Esophagus (tissue), 2 donors: ENCODE measurements around the gene PTPRC. TPM values are rescaled to one million over a fixed set of nuclear protein-coding genes. Genes with fewer than 3 reads are reported as not detected.

Experiments used
- H3K27ac ChIP-seq, 2 donors: one replicate each; pipeline ENCODE4 v1.5.1; 2013; ENCODE audit warnings: low read depth in 2 of 2, mild to moderate bottlenecking in 2 of 2, inconsistent platforms in 1 of 2, low read length in 1 of 2, moderate library complexity in 1 of 2
- H3K27me3 ChIP-seq, 2 donors: one replicate each; pipeline ENCODE4 v1.6.1; 2013; ENCODE audit warnings: low read length in 2 of 2, control low read depth in 1 of 2, mild to moderate bottlenecking in 1 of 2; ENCODE audit not compliant: insufficient read depth in 2 of 2, control insufficient read depth in 1 of 2
- H3K36me3 ChIP-seq, 2 donors: one replicate each; pipeline ENCODE4 v1.6.1; 2013; ENCODE audit warnings: low read length in 1 of 2; ENCODE audit not compliant: control insufficient read depth in 2 of 2, insufficient read depth in 2 of 2
- H3K4me1 ChIP-seq, 2 donors: one replicate each; pipeline ENCODE4 v1.6.1; 2013; ENCODE audit warnings: low read length in 1 of 2; ENCODE audit not compliant: control insufficient read depth in 2 of 2, insufficient read depth in 2 of 2
- H3K4me3 ChIP-seq, 2 donors: one replicate each; pipeline ENCODE4 v1.5.1; 2013; ENCODE audit warnings: low read length in 2 of 2, mild to moderate bottlenecking in 2 of 2, low read depth in 1 of 2, moderate library complexity in 1 of 2
- H3K9me3 ChIP-seq, 2 donors: one replicate each; pipeline ENCODE4 v1.6.1; 2013; ENCODE audit warnings: mild to moderate bottlenecking in 2 of 2, low read depth in 1 of 2, low read length in 1 of 2, moderate library complexity in 1 of 2; ENCODE audit not compliant: control insufficient read depth in 2 of 2, insufficient read depth in 1 of 2
- WGBS, 2 donors: extraction: QIAGEN DNeasy Blood & Tissue Kit; methylation state at CpG; one replicate each; pipeline ENCODE4 v1.1.7; 2013; 5-methylcytosine and 5-hydroxymethylcytosine counted together
- polyA plus RNA-seq, 2 donors: library from polyadenylated mRNA; stranded (reverse); fragments of 200-250 nt; gene quantifications; one replicate each; pipeline ENCODE4 v1.2.3, GENCODE V29; 2013
- donor health status: healthy with polysubstance abuse.
- donor health status: Bipolar disorder and iron deficiency.

PTPRC gene
- polyA plus RNA-seq, 2 donors, result 1.2 to 3.0 TPM

- Histone ChIP-seq H3K27me3 (no peaks in the 10 kb centered on the region), H3K4me1 (peaks cover 0 to 2% of the 10 kb centered on the region in 2 donors), H3K4me3 (no peak overlapping the region), H3K27ac (no peak overlapping the region), H3K9me3 (peaks cover 0 to 3% of the 10 kb centered on the region in 2 donors), H3K36me3 (no peaks in the 10 kb centered on the region)
- 70 to 73% methylated on average over 8 of the region's 8 CpGs for WGBS, 2 donors
These were observed 39.5 kb downstream of the PTPRC start for GRCh38 chr1:198678301-198678836.

GRCh38 chr1:198678901-198679329, 40.1 kb downstream of the PTPRC start:
- H3K36me3 ChIP-seq, result no peaks in the 10 kb centered on the region
- H3K4me1 ChIP-seq, result peaks cover 0 to 2% of the 10 kb centered on the region in 2 donors
- H3K9me3 ChIP-seq, result peaks cover 0 to 3% of the 10 kb centered on the region in 2 donors
- no peak overlapping the region for H3K4me3 ChIP-seq
- H3K27me3 ChIP-seq, result no peaks in the 10 kb centered on the region
- 87 to 90% methylated on average over 12 of the region's 12 CpGs for WGBS, 2 donors
- peak overlapping the region; percentile 29 to 45 for H3K27ac ChIP-seq

- H3K4me1 ChIP-seq, result peaks cover 0 to 2% of the 10 kb centered on the region in 2 donors
- H3K9me3 ChIP-seq, result peaks cover 0 to 3% of the 10 kb centered on the region in 2 donors
- WGBS, 2 donors, result 85 to 86% methylated on average over 31 of the region's 31 CpGs
- no peaks in the 10 kb centered on the region for H3K36me3 ChIP-seq
- H3K27ac ChIP-seq, result peak overlapping the region; percentile 43 to 45
- H3K4me3 ChIP-seq, result peak overlapping the region in 1 of 2 donors; percentile 6
- H3K27me3 ChIP-seq, result no peaks in the 10 kb centered on the region
These were observed 40.8 kb downstream of the PTPRC start for GRCh38 chr1:198679535-198680173.

GRCh38 chr1:198680174-198680875, 41.5 kb downstream of the PTPRC start:
- H3K27ac ChIP-seq, result peak overlapping the region in 1 of 2 donors; percentile 45
- H3K4me3 ChIP-seq, result no peak overlapping the region
- H3K36me3 ChIP-seq, result no peaks in the 10 kb centered on the region
- 86 to 90% methylated on average over 15 of the region's 15 CpGs for WGBS, 2 donors
- H3K4me1 ChIP-seq, result peaks cover 0 to 2% of the 10 kb centered on the region in 2 donors
- H3K9me3 ChIP-seq, result peaks cover 0 to 3% of the 10 kb centered on the region in 2 donors
- H3K27me3 ChIP-seq, result no peaks in the 10 kb centered on the region

GRCh38 chr1:198681252-198681651, 42.4 kb downstream of the PTPRC start:
- WGBS, 2 donors, result 40 to 44% methylated on average over 1 of the region's 1 CpG
- Histone ChIP-seq H3K36me3 (no peaks in the 10 kb centered on the region), H3K4me3 (no peak overlapping the region), H3K4me1 (peaks cover 0 to 2% of the 10 kb centered on the region in 2 donors), H3K27me3 (no peaks in the 10 kb centered on the region), H3K9me3 (peaks cover 0 to 3% of the 10 kb centered on the region in 2 donors), H3K27ac (no peak overlapping the region)

- no peaks in the 10 kb centered on the region for H3K36me3 ChIP-seq
- no peaks in the 10 kb centered on the region for H3K27me3 ChIP-seq
- 14 to 19% methylated on average over 7 of the region's 7 CpGs for WGBS, 2 donors
- H3K4me3 ChIP-seq, result peak overlapping the region in 1 of 2 donors; percentile 11
- H3K27ac ChIP-seq, result no peak overlapping the region
- peaks cover 0 to 2% of the 10 kb centered on the region in 2 donors for H3K4me1 ChIP-seq
- H3K9me3 ChIP-seq, result peaks cover 0 to 3% of the 10 kb centered on the region in 2 donors
These were observed 43.3 kb downstream of the PTPRC start for GRCh38 chr1:198681831-198682759.

- no peaks in the 10 kb centered on the region for H3K27me3 ChIP-seq
- no peaks in the 10 kb centered on the region for H3K36me3 ChIP-seq
- no peak overlapping the region for H3K27ac ChIP-seq
- peaks cover 0 to 2% of the 10 kb centered on the region in 2 donors for H3K4me1 ChIP-seq
- H3K4me3 ChIP-seq, result peak overlapping the region in 1 of 2 donors; percentile 11
- H3K9me3 ChIP-seq, result peaks cover 0 to 3% of the 10 kb centered on the region in 2 donors
- 63 to 68% methylated on average over 2 of the region's 2 CpGs for WGBS, 2 donors
These were observed 44.0 kb downstream of the PTPRC start for GRCh38 chr1:198682850-198683249.

- 70 to 75% methylated on average over 2 of the region's 2 CpGs for WGBS, 2 donors
- H3K36me3 ChIP-seq, result no peaks in the 10 kb centered on the region
- peaks cover 0 to 3% of the 10 kb centered on the region in 2 donors for H3K9me3 ChIP-seq
- H3K4me3 ChIP-seq, result no peak overlapping the region
- no peak overlapping the region for H3K27ac ChIP-seq
- H3K4me1 ChIP-seq, result peaks cover 0 to 2% of the 10 kb centered on the region in 2 donors
- H3K27me3 ChIP-seq, result no peaks in the 10 kb centered on the region
These were observed 44.6 kb downstream of the PTPRC start for GRCh38 chr1:198683449-198683848.
